GM23338 (cell line): Measurements from ENCODE around the gene PTPRB. TPM values are rescaled to one million over a fixed set of nuclear protein-coding genes. Genes with fewer than 3 reads are reported as not detected.

ENCODE experiments used
- ATAC-seq: fragments of 200-7000 bp; cut with Tn5 transposase; 3 replicates; pipeline ENCODE4 v1.9.1; 2020
- DNase-seq: peaks from one replicate; pipeline ENCODE4 v3.0.0-alpha.2; 2015; ENCODE audit warnings: low spot score
- H2AFZ ChIP-seq: fragments of 200-600 bp; sonication (generic); 2 replicates; pipeline ENCODE4 v1.8.0; 2016; ENCODE audit warnings: antibody characterized with exemption, mild to moderate bottlenecking, moderate library complexity
- H3F3A ChIP-seq: fragments of 200-600 bp; sonication (generic); replicated peaks from 2 replicates; pipeline ENCODE4 v1.8.0; 2017; ENCODE audit warnings: antibody characterized with exemption, mixed run types, low read depth
- H3K27ac ChIP-seq: fragments of 200-600 bp; sonication (generic); 2 replicates; pipeline ENCODE4 v1.6.1; 2016; ENCODE audit warnings: low read depth
- H3K27me3 ChIP-seq: fragments of 200-600 bp; sonication (generic); 2 replicates; pipeline ENCODE4 v1.8.0; 2016; ENCODE audit warnings: mild to moderate bottlenecking, mixed run types, moderate library complexity; ENCODE audit not compliant: insufficient read depth
- H3K36me3 ChIP-seq: fragments of 200-600 bp; sonication (generic); 2 replicates; pipeline ENCODE4 v1.8.0; 2016; ENCODE audit warnings: mild to moderate bottlenecking; ENCODE audit not compliant: insufficient read depth
- H3K4me1 ChIP-seq: fragments of 200-600 bp; sonication (generic); 2 replicates; pipeline ENCODE4 v1.8.0; 2016; ENCODE audit warnings: mild to moderate bottlenecking, moderate library complexity; ENCODE audit not compliant: insufficient read depth
- H3K4me2 ChIP-seq: fragments of 200-600 bp; sonication (generic); 2 replicates; pipeline ENCODE4 v1.7.1; 2017; ENCODE audit warnings: mixed run types
- H3K4me3 ChIP-seq: fragments of 200-600 bp; sonication (generic); 2 replicates; pipeline ENCODE4 v1.6.1; 2016; ENCODE audit warnings: mixed run types
- H3K79me2 ChIP-seq: fragments of 200-600 bp; sonication (generic); replicated peaks from 2 replicates; pipeline ENCODE4 v1.8.0; 2017; ENCODE audit warnings: mild to moderate bottlenecking; ENCODE audit not compliant: insufficient read depth
- H3K9me2 ChIP-seq: fragments of 200-600 bp; sonication (generic); 2 replicates; pipeline ENCODE4 v1.8.0; 2017; ENCODE audit not compliant: insufficient read depth
- H4K20me1 ChIP-seq: fragments of 200-600 bp; sonication (generic); replicated peaks from 2 replicates; pipeline ENCODE4 v1.8.0; 2017; ENCODE audit warnings: mild to moderate bottlenecking; ENCODE audit not compliant: insufficient read depth
- H3K27ac Mint-ChIP-seq: 2 replicates; pipeline ENCODE4 v1.8.0; 2020; ENCODE audit warnings: inconsistent platforms, mild to moderate bottlenecking, moderate library complexity, mixed read lengths
- H3K27me3 Mint-ChIP-seq: 3 replicates; pipeline ENCODE4 v1.8.0; 2022; ENCODE audit warnings: low read depth, mild to moderate bottlenecking, moderate library complexity, mixed read lengths, inconsistent platforms; ENCODE audit not compliant: insufficient read depth, poor library complexity
- H3K36me3 Mint-ChIP-seq: 3 replicates; pipeline ENCODE4 v1.8.0; 2021; ENCODE audit warnings: low read depth, mild to moderate bottlenecking, inconsistent platforms, moderate library complexity, mixed read lengths
- H3K4me1 Mint-ChIP-seq: 3 replicates; pipeline ENCODE4 v1.8.0; 2020; ENCODE audit warnings: mild to moderate bottlenecking, inconsistent platforms, mixed read lengths
- H3K4me3 Mint-ChIP-seq: 3 replicates; pipeline ENCODE4 v1.8.0; 2021; ENCODE audit warnings: moderate library complexity, mild to moderate bottlenecking, inconsistent platforms, mixed read lengths
- H3K9me3 Mint-ChIP-seq: 3 replicates; pipeline ENCODE4 v1.8.0; 2020; ENCODE audit warnings: moderate library complexity, mild to moderate bottlenecking, inconsistent platforms, mixed read lengths
- CREB1 ChIP-seq: fragments of 250-450 bp; sonication (Bioruptor Pico); IDR thresholded peaks from 2 replicates; pipeline ENCODE4 v1.5.0; 2020; ENCODE audit warnings: low read depth, mild to moderate bottlenecking, moderate library complexity
- ETS1 ChIP-seq: IDR thresholded peaks from 2 replicates; pipeline ENCODE4 v1.6.1; 2016; ENCODE audit warnings: antibody characterized with exemption
- EZH2 ChIP-seq: fragments of 200-600 bp; sonication (generic); IDR thresholded peaks from one replicate; pipeline ENCODE4 v1.8.0; 2017; ENCODE audit warnings: antibody characterized with exemption, mild to moderate bottlenecking, low read depth; ENCODE audit not compliant: unreplicated experiment
- EZH2phosphoT487 ChIP-seq: fragments of 200-600 bp; sonication (generic); IDR thresholded peaks from one replicate; pipeline ENCODE4 v1.8.1; 2018; ENCODE audit warnings: antibody characterized with exemption; ENCODE audit not compliant: unreplicated experiment
- JUNB ChIP-seq: IDR thresholded peaks from one replicate; pipeline ENCODE4 v1.6.1; 2016; ENCODE audit warnings: antibody characterized with exemption; ENCODE audit not compliant: unreplicated experiment
- NANOG ChIP-seq: IDR thresholded peaks from 2 replicates; pipeline ENCODE4 v1.6.1; 2016; ENCODE audit warnings: antibody characterized with exemption, borderline replicate concordance
- POLR2AphosphoS5 ChIP-seq: IDR thresholded peaks from 2 replicates; pipeline ENCODE4 v1.6.1; 2016; ENCODE audit warnings: antibody characterized with exemption, low read depth
- STAT1 ChIP-seq: IDR thresholded peaks from one replicate; pipeline ENCODE4 v1.6.1; 2016; ENCODE audit warnings: antibody characterized with exemption; ENCODE audit not compliant: unreplicated experiment
- ZNF114 ChIP-seq: fragments of 250-450 bp; sonication (Bioruptor Pico); IDR thresholded peaks from 2 replicates; pipeline ENCODE4 v1.5.0; 2020; ENCODE audit warnings: mild to moderate bottlenecking, moderate library complexity
- ZNF331 ChIP-seq: fragments of 250-450 bp; sonication (Bioruptor Pico); IDR thresholded peaks from 2 replicates; pipeline ENCODE4 v1.5.0; 2020; ENCODE audit warnings: low read depth, mild to moderate bottlenecking, moderate library complexity
- polyA plus RNA-seq: library from polyadenylated mRNA; unstranded; fragments of >200 nt; fragmentation: Nextera tagmentation; extraction: Ambion mirVana; gene quantifications from 2 replicates; pipeline ENCODE4 v1.2.1, GENCODE V29; 2016
- total RNA-seq: library from RNA; depleted of rRNA; stranded (reverse); fragments of >200 nt; shearing (Covaris generic); gene quantifications from 2 replicates; pipeline ENCODE4 v1.2.3, GENCODE V29; 2014
- TF ChIP-seq, protein P1 (sequence below), 2 experiments: fragments of 200-600 bp in 1 of 2; sonication (generic) in 1 of 2; conservative IDR thresholded peaks; 2 replicates each; pipeline versions ENCODE4 v1.5.1 to v1.6.1; 2016 to 2017; ENCODE audit warnings: antibody characterized with exemption in 2 of 2, low read depth in 2 of 2, mild to moderate bottlenecking in 2 of 2, moderate library complexity in 1 of 2
- TF ChIP-seq, protein P2 (sequence below): IDR thresholded peaks from one replicate; pipeline ENCODE4 v1.6.1; 2018; ENCODE audit warnings: antibody characterized with exemption; ENCODE audit not compliant: unreplicated experiment
- TF ChIP-seq, protein P3 (sequence below): fragments of 250-450 bp; sonication (Bioruptor Pico); IDR thresholded peaks from 2 replicates; pipeline ENCODE4 v1.5.0; 2020; ENCODE audit warnings: mild to moderate bottlenecking, moderate library complexity

PTPRB gene
- total and polyA plus RNA-seq, 2 experiments from 2014 or later, result 0.13 to 1.7 TPM

DNA sequence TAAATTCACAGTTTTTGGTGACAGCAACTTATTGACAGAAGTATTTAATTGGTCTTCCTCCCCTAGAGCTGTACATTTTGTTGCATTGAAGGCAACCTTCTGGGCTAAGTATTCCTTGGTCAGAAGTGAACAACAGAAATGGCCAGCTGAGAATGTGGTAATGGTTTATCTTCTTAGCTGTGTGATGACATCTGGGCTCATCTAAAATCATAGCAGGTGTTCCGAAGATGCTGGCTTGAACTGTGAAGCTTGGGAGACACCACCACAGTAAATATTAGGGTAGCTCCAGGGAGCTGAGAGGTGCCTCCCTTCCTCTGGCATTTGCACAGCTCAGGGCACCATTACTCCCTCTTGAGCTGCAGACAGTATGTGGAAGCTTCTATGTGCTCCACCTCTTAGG is 3.7 kb upstream of the PTPRB start:
- no peaks in the 10 kb centered on the region; the same call in 1 of the 2 replicates for H3K9me2 ChIP-seq
- TF ChIP-seq EZH2 (no peak), POLR2AphosphoS5 (no peak), ZNF331 (CRISPR knock-in tag) (no peak), NANOG (no peak), ZNF114 (CRISPR knock-in tag) (no peak), CREB1 (CRISPR knock-in tag) (no peak), EZH2phosphoT487 (no peak), ETS1 (no peak), STAT1 (no peak), JUNB (no peak)
- TF ChIP-seq, protein P1, sequence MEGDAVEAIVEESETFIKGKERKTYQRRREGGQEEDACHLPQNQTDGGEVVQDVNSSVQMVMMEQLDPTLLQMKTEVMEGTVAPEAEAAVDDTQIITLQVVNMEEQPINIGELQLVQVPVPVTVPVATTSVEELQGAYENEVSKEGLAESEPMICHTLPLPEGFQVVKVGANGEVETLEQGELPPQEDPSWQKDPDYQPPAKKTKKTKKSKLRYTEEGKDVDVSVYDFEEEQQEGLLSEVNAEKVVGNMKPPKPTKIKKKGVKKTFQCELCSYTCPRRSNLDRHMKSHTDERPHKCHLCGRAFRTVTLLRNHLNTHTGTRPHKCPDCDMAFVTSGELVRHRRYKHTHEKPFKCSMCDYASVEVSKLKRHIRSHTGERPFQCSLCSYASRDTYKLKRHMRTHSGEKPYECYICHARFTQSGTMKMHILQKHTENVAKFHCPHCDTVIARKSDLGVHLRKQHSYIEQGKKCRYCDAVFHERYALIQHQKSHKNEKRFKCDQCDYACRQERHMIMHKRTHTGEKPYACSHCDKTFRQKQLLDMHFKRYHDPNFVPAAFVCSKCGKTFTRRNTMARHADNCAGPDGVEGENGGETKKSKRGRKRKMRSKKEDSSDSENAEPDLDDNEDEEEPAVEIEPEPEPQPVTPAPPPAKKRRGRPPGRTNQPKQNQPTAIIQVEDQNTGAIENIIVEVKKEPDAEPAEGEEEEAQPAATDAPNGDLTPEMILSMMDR (conservative IDR thresholded peaks at IDR 0.05; ENCODE audit: low read depth in 2 of 2), result no peak
- TF ChIP-seq, protein P2, sequence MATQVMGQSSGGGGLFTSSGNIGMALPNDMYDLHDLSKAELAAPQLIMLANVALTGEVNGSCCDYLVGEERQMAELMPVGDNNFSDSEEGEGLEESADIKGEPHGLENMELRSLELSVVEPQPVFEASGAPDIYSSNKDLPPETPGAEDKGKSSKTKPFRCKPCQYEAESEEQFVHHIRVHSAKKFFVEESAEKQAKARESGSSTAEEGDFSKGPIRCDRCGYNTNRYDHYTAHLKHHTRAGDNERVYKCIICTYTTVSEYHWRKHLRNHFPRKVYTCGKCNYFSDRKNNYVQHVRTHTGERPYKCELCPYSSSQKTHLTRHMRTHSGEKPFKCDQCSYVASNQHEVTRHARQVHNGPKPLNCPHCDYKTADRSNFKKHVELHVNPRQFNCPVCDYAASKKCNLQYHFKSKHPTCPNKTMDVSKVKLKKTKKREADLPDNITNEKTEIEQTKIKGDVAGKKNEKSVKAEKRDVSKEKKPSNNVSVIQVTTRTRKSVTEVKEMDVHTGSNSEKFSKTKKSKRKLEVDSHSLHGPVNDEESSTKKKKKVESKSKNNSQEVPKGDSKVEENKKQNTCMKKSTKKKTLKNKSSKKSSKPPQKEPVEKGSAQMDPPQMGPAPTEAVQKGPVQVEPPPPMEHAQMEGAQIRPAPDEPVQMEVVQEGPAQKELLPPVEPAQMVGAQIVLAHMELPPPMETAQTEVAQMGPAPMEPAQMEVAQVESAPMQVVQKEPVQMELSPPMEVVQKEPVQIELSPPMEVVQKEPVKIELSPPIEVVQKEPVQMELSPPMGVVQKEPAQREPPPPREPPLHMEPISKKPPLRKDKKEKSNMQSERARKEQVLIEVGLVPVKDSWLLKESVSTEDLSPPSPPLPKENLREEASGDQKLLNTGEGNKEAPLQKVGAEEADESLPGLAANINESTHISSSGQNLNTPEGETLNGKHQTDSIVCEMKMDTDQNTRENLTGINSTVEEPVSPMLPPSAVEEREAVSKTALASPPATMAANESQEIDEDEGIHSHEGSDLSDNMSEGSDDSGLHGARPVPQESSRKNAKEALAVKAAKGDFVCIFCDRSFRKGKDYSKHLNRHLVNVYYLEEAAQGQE, result no peak
- TF ChIP-seq, protein P3, sequence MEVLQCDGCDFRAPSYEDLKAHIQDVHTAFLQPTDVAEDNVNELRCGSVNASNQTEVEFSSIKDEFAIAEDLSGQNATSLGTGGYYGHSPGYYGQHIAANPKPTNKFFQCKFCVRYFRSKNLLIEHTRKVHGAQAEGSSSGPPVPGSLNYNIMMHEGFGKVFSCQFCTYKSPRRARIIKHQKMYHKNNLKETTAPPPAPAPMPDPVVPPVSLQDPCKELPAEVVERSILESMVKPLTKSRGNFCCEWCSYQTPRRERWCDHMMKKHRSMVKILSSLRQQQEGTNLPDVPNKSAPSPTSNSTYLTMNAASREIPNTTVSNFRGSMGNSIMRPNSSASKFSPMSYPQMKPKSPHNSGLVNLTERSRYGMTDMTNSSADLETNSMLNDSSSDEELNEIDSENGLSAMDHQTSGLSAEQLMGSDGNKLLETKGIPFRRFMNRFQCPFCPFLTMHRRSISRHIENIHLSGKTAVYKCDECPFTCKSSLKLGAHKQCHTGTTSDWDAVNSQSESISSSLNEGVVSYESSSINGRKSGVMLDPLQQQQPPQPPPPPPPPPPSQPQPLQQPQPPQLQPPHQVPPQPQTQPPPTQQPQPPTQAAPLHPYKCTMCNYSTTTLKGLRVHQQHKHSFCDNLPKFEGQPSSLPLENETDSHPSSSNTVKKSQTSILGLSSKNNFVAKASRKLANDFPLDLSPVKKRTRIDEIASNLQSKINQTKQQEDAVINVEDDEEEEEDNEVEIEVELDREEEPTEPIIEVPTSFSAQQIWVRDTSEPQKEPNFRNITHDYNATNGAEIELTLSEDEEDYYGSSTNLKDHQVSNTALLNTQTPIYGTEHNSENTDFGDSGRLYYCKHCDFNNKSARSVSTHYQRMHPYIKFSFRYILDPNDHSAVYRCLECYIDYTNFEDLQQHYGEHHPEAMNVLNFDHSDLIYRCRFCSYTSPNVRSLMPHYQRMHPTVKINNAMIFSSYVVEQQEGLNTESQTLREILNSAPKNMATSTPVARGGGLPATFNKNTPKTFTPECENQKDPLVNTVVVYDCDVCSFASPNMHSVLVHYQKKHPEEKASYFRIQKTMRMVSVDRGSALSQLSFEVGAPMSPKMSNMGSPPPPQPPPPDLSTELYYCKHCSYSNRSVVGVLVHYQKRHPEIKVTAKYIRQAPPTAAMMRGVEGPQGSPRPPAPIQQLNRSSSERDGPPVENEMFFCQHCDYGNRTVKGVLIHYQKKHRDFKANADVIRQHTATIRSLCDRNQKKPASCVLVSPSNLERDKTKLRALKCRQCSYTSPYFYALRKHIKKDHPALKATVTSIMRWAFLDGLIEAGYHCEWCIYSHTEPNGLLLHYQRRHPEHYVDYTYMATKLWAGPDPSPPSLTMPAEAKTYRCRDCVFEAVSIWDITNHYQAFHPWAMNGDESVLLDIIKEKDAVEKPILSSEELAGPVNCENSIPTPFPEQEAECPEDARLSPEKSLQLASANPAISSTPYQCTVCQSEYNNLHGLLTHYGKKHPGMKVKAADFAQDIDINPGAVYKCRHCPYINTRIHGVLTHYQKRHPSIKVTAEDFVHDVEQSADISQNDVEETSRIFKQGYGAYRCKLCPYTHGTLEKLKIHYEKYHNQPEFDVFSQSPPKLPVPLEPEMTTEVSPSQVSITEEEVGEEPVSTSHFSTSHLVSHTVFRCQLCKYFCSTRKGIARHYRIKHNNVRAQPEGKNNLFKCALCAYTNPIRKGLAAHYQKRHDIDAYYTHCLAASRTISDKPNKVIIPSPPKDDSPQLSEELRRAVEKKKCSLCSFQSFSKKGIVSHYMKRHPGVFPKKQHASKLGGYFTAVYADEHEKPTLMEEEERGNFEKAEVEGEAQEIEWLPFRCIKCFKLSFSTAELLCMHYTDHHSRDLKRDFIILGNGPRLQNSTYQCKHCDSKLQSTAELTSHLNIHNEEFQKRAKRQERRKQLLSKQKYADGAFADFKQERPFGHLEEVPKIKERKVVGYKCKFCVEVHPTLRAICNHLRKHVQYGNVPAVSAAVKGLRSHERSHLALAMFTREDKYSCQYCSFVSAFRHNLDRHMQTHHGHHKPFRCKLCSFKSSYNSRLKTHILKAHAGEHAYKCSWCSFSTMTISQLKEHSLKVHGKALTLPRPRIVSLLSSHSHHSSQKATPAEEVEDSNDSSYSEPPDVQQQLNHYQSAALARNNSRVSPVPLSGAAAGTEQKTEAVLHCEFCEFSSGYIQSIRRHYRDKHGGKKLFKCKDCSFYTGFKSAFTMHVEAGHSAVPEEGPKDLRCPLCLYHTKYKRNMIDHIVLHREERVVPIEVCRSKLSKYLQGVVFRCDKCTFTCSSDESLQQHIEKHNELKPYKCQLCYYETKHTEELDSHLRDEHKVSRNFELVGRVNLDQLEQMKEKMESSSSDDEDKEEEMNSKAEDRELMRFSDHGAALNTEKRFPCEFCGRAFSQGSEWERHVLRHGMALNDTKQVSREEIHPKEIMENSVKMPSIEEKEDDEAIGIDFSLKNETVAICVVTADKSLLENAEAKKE (CRISPR knock-in tag), result no peak
- no peaks in the 10 kb centered on the region for H3K27me3 ChIP-seq
- peaks cover 6% of the 10 kb centered on the region; the same call in 1 of the 2 replicates for H3K4me1 ChIP-seq
- no peaks in the 10 kb centered on the region for H3F3A ChIP-seq
- H4K20me1 ChIP-seq, result no peaks in the 10 kb centered on the region
- no peaks in the 10 kb centered on the region for H3K79me2 ChIP-seq
- no peak overlapping the region for H3K4me3 Mint-ChIP-seq
- no peaks in the 10 kb centered on the region for H3K36me3 ChIP-seq
- H3K27ac ChIP-seq, result no peak overlapping the region
- peak overlapping the region; percentile 7; the same call in 1 of the 2 replicates for H2AFZ ChIP-seq
- DNase-seq (no peak), ATAC-seq (no peak)
- H3K27ac Mint-ChIP-seq, result no peak overlapping the region
- no peak overlapping the region for H3K4me3 ChIP-seq
- H3K4me1 Mint-ChIP-seq, result peaks cover 6% of the 10 kb centered on the region; the same call in 2 of the 3 replicates
- no peak overlapping the region for H3K4me2 ChIP-seq
- H3K27me3 Mint-ChIP-seq, result no peaks in the 10 kb centered on the region
- no peaks in the 10 kb centered on the region for H3K9me3 Mint-ChIP-seq
- H3K36me3 Mint-ChIP-seq, result no peaks in the 10 kb centered on the region
